ENCODE results near the gene FRMD5.

FRMD5 gene

DNA sequence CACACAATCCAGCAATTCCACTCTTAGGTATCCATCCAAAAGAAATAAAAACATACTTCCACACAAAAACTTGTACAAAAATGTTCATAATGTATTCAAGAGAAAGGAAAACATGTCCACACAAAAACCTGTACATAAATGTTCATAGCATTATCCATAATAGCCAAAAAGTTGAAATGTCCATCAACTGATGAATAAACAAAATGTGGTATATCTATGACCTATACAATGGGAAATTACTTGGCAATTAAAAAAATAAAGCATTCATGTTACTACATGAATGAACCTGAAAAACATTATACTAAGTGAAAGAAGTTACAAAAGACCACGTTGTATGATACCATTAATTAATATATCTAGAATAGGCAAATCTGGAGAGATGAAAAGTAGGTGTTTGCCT lies 17.9 kb downstream of the FRMD5 start:
- Histone ChIP-seq H3K4ac (ENCODE audit: low read depth in 1 of 2, low read length in 2 of 2) (no peak overlapping the region), H2BK5ac (ENCODE audit: low read depth, low read length, poor library complexity, severe bottlenecking) (no peak overlapping the region), H3K23ac (ENCODE audit: low read length in 2 of 2) (no peak overlapping the region), H2AK5ac (ENCODE audit: low read length, severe bottlenecking) (no peak overlapping the region), H3K27ac (ENCODE audit: low read length, poor library complexity, severe bottlenecking) (no peak overlapping the region), H3K36me3 (ENCODE audit: control insufficient read depth in 1 of 2, insufficient read depth in 2 of 2, low read depth in 1 of 2, low read length in 2 of 2) (no peaks in the 10 kb centered on the region), H4K91ac (ENCODE audit: low read length) (no peak overlapping the region), H4K8ac (ENCODE audit: low read length) (no peak overlapping the region), H3K4me2 (ENCODE audit: low read length, poor library complexity, severe bottlenecking) (no peak overlapping the region), H3K27me3 (ENCODE audit: control insufficient read depth in 1 of 2, insufficient read depth in 1 of 2, low read length in 2 of 2) (no peaks in the 10 kb centered on the region), H3K79me1 (replicated peaks; ENCODE audit: low read length, poor library complexity, severe bottlenecking) (peaks cover 13% of the 10 kb centered on the region), H2AFZ (ENCODE audit: low read depth, low read length) (no peak overlapping the region), H3K9ac (ENCODE audit: low read length) (no peak overlapping the region), H2BK12ac (ENCODE audit: low read length in 2 of 2) (no peak overlapping the region), H3K4me1 (ENCODE audit: control insufficient read depth, insufficient read depth, low read depth, low read length) (no peaks in the 10 kb centered on the region), H3K18ac (ENCODE audit: low read depth in 1 of 2, low read length in 2 of 2) (no peak overlapping the region), H3K4me3 (ENCODE audit: insufficient read depth in 1 of 2, low read depth in 1 of 2, low read length in 2 of 2) (no peak overlapping the region), H3K14ac (ENCODE audit: low read length in 2 of 2) (no peak overlapping the region), H2BK15ac (ENCODE audit: low read depth, poor library complexity, severe bottlenecking) (no peak overlapping the region), H3K9me3 (ENCODE audit: control insufficient read depth, low read length) (no peaks in the 10 kb centered on the region), H2BK120ac (ENCODE audit: low read depth, low read length) (no peak overlapping the region)
- no peak for DNase-seq
- WGBS = no CpG with 5 or more reads among the region's 1 CpG

GRCh38 chr15:44173813-44174212 lies 21.3 kb downstream of the FRMD5 start:
- Histone ChIP-seq H3K9me3 (ENCODE audit: control insufficient read depth, low read length) (no peaks in the 10 kb centered on the region), H3K4me2 (ENCODE audit: low read length, poor library complexity, severe bottlenecking) (no peak overlapping the region), H4K91ac (ENCODE audit: low read length) (no peak overlapping the region), H2AK5ac (ENCODE audit: low read length, severe bottlenecking) (no peak overlapping the region), H3K36me3 (ENCODE audit: control insufficient read depth in 1 of 2, insufficient read depth in 2 of 2, low read depth in 1 of 2, low read length in 2 of 2) (no peaks in the 10 kb centered on the region), H3K4ac (ENCODE audit: low read depth in 1 of 2, low read length in 2 of 2) (no peak overlapping the region), H3K27ac (ENCODE audit: low read length, poor library complexity, severe bottlenecking) (no peak overlapping the region), H3K18ac (ENCODE audit: low read depth in 1 of 2, low read length in 2 of 2) (no peak overlapping the region), H2BK12ac (ENCODE audit: low read length in 2 of 2) (no peak overlapping the region), H2BK5ac (ENCODE audit: low read depth, low read length, poor library complexity, severe bottlenecking) (peak overlapping the region; percentile 31), H2AFZ (ENCODE audit: low read depth, low read length) (no peak overlapping the region), H3K23ac (ENCODE audit: low read length in 2 of 2) (no peak overlapping the region), H3K4me1 (ENCODE audit: control insufficient read depth, insufficient read depth, low read depth, low read length) (no peaks in the 10 kb centered on the region), H3K79me1 (replicated peaks; ENCODE audit: low read length, poor library complexity, severe bottlenecking) (peaks cover 11% of the 10 kb centered on the region), H3K4me3 (ENCODE audit: insufficient read depth in 1 of 2, low read depth in 1 of 2, low read length in 2 of 2) (no peak overlapping the region), H2BK15ac (ENCODE audit: low read depth, poor library complexity, severe bottlenecking) (no peak overlapping the region), H2BK120ac (ENCODE audit: low read depth, low read length) (no peak overlapping the region), H3K9ac (ENCODE audit: low read length) (no peak overlapping the region), H3K27me3 (ENCODE audit: control insufficient read depth in 1 of 2, insufficient read depth in 1 of 2, low read length in 2 of 2) (no peaks in the 10 kb centered on the region), H4K8ac (ENCODE audit: low read length) (no peak overlapping the region), H3K14ac (ENCODE audit: low read length in 2 of 2) (no peak overlapping the region)
- no peak for DNase-seq

- Histone ChIP-seq H4K91ac (ENCODE audit: low read length) (no peak overlapping the region), H3K4me3 (ENCODE audit: insufficient read depth in 1 of 2, low read depth in 1 of 2, low read length in 2 of 2) (no peak overlapping the region), H2BK12ac (ENCODE audit: low read length in 2 of 2) (no peak overlapping the region), H3K27me3 (ENCODE audit: control insufficient read depth in 1 of 2, insufficient read depth in 1 of 2, low read length in 2 of 2) (no peaks in the 10 kb centered on the region), H3K27ac (ENCODE audit: low read length, poor library complexity, severe bottlenecking) (no peak overlapping the region), H3K18ac (ENCODE audit: low read depth in 1 of 2, low read length in 2 of 2) (no peak overlapping the region), H3K14ac (ENCODE audit: low read length in 2 of 2) (no peak overlapping the region), H4K8ac (ENCODE audit: low read length) (no peak overlapping the region), H3K36me3 (ENCODE audit: control insufficient read depth in 1 of 2, insufficient read depth in 2 of 2, low read depth in 1 of 2, low read length in 2 of 2) (no peaks in the 10 kb centered on the region), H3K4me1 (ENCODE audit: control insufficient read depth, insufficient read depth, low read depth, low read length) (peaks cover 3% of the 10 kb centered on the region), H2AK5ac (ENCODE audit: low read length, severe bottlenecking) (no peak overlapping the region), H3K23ac (ENCODE audit: low read length in 2 of 2) (no peak overlapping the region), H2BK15ac (ENCODE audit: low read depth, poor library complexity, severe bottlenecking) (no peak overlapping the region), H2BK5ac (ENCODE audit: low read depth, low read length, poor library complexity, severe bottlenecking) (no peak overlapping the region), H3K4ac (ENCODE audit: low read depth in 1 of 2, low read length in 2 of 2) (no peak overlapping the region), H3K79me1 (replicated peaks; ENCODE audit: low read length, poor library complexity, severe bottlenecking) (peaks cover 10% of the 10 kb centered on the region), H3K9me3 (ENCODE audit: control insufficient read depth, low read length) (no peaks in the 10 kb centered on the region), H2BK120ac (ENCODE audit: low read depth, low read length) (no peak overlapping the region), H2AFZ (ENCODE audit: low read depth, low read length) (no peak overlapping the region), H3K9ac (ENCODE audit: low read length) (peak overlapping the region; percentile 14), H3K4me2 (ENCODE audit: low read length, poor library complexity, severe bottlenecking) (no peak overlapping the region)
- 66% methylated on average over 4 of the region's 5 CpGs for WGBS
- no peak for DNase-seq
These were observed 31.7 kb downstream of the FRMD5 start for GRCh38 chr15:44163370-44163769.

DNA sequence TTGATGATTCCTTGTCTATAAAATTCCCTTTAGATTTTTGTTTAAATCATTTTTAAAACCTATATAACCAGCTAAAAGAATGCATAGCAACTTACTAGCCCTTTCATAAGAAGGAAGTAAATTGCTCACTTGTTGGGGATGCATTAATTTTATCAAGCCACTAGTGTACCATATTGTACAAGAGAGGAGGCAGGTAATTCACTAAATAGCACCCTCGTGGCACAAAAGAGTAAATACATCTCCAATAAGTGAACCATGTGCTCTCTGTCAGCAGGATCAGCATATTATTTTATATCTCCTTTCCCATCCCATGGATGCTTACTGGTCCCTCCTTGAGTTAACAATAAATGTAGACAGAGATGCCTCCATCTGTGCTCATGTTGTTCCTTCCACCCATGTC lies 34.3 kb downstream of the FRMD5 start:
- Histone ChIP-seq H3K79me1 (replicated peaks; ENCODE audit: low read length, poor library complexity, severe bottlenecking) (peaks cover 5% of the 10 kb centered on the region), H3K27ac (ENCODE audit: low read length, poor library complexity, severe bottlenecking) (no peak overlapping the region), H3K27me3 (ENCODE audit: control insufficient read depth in 1 of 2, insufficient read depth in 1 of 2, low read length in 2 of 2) (no peaks in the 10 kb centered on the region), H4K91ac (ENCODE audit: low read length) (no peak overlapping the region), H2AFZ (ENCODE audit: low read depth, low read length) (no peak overlapping the region), H2BK12ac (ENCODE audit: low read length in 2 of 2) (no peak overlapping the region), H3K36me3 (ENCODE audit: control insufficient read depth in 1 of 2, insufficient read depth in 2 of 2, low read depth in 1 of 2, low read length in 2 of 2) (no peaks in the 10 kb centered on the region), H2BK120ac (ENCODE audit: low read depth, low read length) (no peak overlapping the region), H3K4ac (ENCODE audit: low read depth in 1 of 2, low read length in 2 of 2) (no peak overlapping the region), H3K9ac (ENCODE audit: low read length) (no peak overlapping the region), H2BK15ac (ENCODE audit: low read depth, poor library complexity, severe bottlenecking) (no peak overlapping the region), H4K8ac (ENCODE audit: low read length) (no peak overlapping the region), H2AK5ac (ENCODE audit: low read length, severe bottlenecking) (no peak overlapping the region), H3K4me1 (ENCODE audit: control insufficient read depth, insufficient read depth, low read depth, low read length) (peaks cover 3% of the 10 kb centered on the region), H2BK5ac (ENCODE audit: low read depth, low read length, poor library complexity, severe bottlenecking) (no peak overlapping the region), H3K9me3 (ENCODE audit: control insufficient read depth, low read length) (no peaks in the 10 kb centered on the region), H3K4me2 (ENCODE audit: low read length, poor library complexity, severe bottlenecking) (no peak overlapping the region), H3K18ac (ENCODE audit: low read depth in 1 of 2, low read length in 2 of 2) (no peak overlapping the region), H3K4me3 (ENCODE audit: insufficient read depth in 1 of 2, low read depth in 1 of 2, low read length in 2 of 2) (no peak overlapping the region), H3K14ac (ENCODE audit: low read length in 2 of 2) (no peak overlapping the region), H3K23ac (ENCODE audit: low read length in 2 of 2) (no peak overlapping the region)
- no peak for DNase-seq
- 57% methylated on average over 1 of the region's 1 CpG for WGBS

Data from mesenchymal stem cell (in vitro differentiated cells and primary cell).